Uterus (tissue), 4 donors: Measurements from ENCODE around the gene PARP8. TPM values are rescaled to one million over a fixed set of nuclear protein-coding genes. Genes with fewer than 3 reads are reported as not detected.

Experiments used
- DNase-seq, 2 donors: peaks; one replicate each; pipeline ENCODE4 v3.0.0-alpha.2; 2019 to 2020
- H3K27ac ChIP-seq, 2 donors: fragments of 200-600 bp; sonication (generic); 1 replicate in 1 of 2; 2 replicates in 1 of 2; pipeline ENCODE4 v1.5.1; 2016 to 2018
- H3K27me3 ChIP-seq, 2 donors: fragments of 200-600 bp; sonication (generic); one replicate each; pipeline ENCODE4 v1.5.1; 2018 to 2019; ENCODE audit warnings: control low read depth in 1 of 2
- H3K36me3 ChIP-seq, 2 donors: fragments of 200-600 bp; sonication (generic); one replicate each; pipeline ENCODE4 v1.5.1; 2019; ENCODE audit warnings: control low read depth in 1 of 2
- H3K4me1 ChIP-seq, 2 donors: fragments of 200-600 bp; sonication (generic); one replicate each; pipeline ENCODE4 v1.5.1; 2018 to 2019; ENCODE audit warnings: control low read depth in 1 of 2
- H3K4me3 ChIP-seq, 2 donors: fragments of 200-600 bp; sonication (generic); 1 replicate in 1 of 2; 2 replicates in 1 of 2; pipeline ENCODE4 v1.5.1; 2018 to 2019; ENCODE audit warnings: mild to moderate bottlenecking in 1 of 2
- H3K9me3 ChIP-seq, 2 donors: fragments of 200-600 bp; sonication (generic); one replicate each; pipeline ENCODE4 v1.5.1; 2019; ENCODE audit warnings: control low read depth in 1 of 2
- POLR2A ChIP-seq, 2 donors: fragments of 450-650 bp; IDR thresholded peaks; one replicate each; pipeline ENCODE4 v1.6.1; 2016; ENCODE audit warnings: antibody characterized with exemption in 2 of 2, mild to moderate bottlenecking in 1 of 2, moderate library complexity in 1 of 2
- intact Hi-C: fragments of 100-400 bp; cut with DNase I; formaldehyde crosslinking; loops from one replicate; pipeline ENCODE4 v1.15.1; 2023; ENCODE audit warnings: low total_unique reads
- total RNA-seq, 4 donors: library from RNA; depleted of rRNA in 3 of 4; stranded (reverse); fragments of >200 nt in 3 of 4; gene quantifications; one replicate each; pipeline versions ENCODE4 v1.1.0 to v1.2.4, GENCODE V29; 2014 to 2023
- TF ChIP-seq, protein P1 (sequence below), 4 experiments: fragments of 200-600 bp in 2 of 4; fragments of 450-650 bp in 2 of 4; sonication (generic) in 2 of 4; IDR thresholded peaks; one replicate each; pipeline ENCODE4 v1.5.1; 2016 to 2019; ENCODE audit warnings: antibody characterized with exemption in 4 of 4, mild to moderate bottlenecking in 2 of 4, moderate library complexity in 1 of 4
- donor health status: DM: yes; HTN: yes; CAD: no.

PARP8 gene
- total RNA-seq, 4 donors from 2014 or later, result 2.3 to 23.8 (median 22.9) TPM

DNA sequence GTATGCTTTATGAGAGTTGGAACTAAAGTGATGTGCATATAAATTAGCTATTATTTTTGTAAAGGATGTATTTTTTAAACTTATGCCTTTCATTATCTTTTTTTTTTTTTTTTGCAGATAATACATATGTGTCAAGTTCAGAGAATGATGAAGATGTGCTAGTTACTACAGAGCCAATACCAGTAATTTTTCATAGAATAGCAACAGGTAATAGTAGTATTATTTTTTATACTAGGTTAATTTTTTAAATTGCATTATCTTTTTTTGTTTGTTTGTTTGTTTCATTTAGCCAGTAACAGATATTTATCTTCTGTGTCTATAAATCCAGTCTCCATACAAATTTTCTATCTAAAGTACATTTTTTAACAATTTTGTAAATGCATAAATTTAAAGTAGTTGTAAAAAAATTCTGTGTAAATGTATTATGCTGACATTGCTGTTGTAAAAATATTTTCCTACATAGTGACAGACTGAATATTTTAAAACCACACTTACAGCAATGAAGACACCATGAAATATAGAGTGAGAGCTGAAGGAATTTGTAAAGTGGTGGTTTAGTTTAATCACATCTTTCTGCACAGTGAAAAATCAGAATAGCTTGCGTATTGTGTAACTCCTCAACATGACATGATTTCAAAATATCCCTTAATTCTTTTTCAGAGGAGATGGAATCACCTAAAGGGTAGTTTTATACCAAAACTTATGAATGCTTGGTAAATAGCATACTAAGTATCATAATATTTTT is 93.3 kb downstream of the PARP8 start:
- TF ChIP-seq, protein P1, sequence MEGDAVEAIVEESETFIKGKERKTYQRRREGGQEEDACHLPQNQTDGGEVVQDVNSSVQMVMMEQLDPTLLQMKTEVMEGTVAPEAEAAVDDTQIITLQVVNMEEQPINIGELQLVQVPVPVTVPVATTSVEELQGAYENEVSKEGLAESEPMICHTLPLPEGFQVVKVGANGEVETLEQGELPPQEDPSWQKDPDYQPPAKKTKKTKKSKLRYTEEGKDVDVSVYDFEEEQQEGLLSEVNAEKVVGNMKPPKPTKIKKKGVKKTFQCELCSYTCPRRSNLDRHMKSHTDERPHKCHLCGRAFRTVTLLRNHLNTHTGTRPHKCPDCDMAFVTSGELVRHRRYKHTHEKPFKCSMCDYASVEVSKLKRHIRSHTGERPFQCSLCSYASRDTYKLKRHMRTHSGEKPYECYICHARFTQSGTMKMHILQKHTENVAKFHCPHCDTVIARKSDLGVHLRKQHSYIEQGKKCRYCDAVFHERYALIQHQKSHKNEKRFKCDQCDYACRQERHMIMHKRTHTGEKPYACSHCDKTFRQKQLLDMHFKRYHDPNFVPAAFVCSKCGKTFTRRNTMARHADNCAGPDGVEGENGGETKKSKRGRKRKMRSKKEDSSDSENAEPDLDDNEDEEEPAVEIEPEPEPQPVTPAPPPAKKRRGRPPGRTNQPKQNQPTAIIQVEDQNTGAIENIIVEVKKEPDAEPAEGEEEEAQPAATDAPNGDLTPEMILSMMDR (IDR thresholded peaks at IDR 0.05), result no peak
- no peak for TF ChIP-seq POLR2A (IDR thresholded peaks at IDR 0.05)
- intact Hi-C loops, result no loop called here

DNA sequence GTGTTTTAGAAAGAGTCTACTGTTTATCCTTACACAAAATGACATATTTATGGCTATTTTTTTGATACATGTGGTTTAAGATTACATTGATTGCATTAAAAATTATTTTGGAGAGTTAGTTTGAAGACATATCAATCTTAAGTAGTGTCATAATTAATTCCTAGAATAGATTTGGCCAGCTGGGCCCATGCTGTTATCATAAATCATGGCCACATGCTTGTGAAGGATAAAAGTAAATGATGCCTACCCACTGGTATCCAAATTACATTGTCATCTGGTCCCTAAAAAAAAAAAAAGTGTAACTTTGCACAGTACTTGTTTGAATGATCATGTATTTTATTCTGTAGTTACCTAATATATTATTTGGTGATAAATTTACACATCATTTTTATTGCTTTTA is 96.9 kb downstream of the PARP8 start:
- Histone ChIP-seq H3K27me3 (no peaks in the 10 kb centered on the region), H3K4me1 (no peaks in the 10 kb centered on the region), H3K36me3 (no peaks in the 10 kb centered on the region), H3K27ac (no peak overlapping the region), H3K9me3 (no peaks in the 10 kb centered on the region), H3K4me3 (no peak overlapping the region)
- intact Hi-C loops, result no loop called here
- no peak for DNase-seq
- TF ChIP-seq POLR2A (IDR thresholded peaks at IDR 0.05), result no peak
- TF ChIP-seq, protein P1 (IDR thresholded peaks at IDR 0.05), result no peak

More for the DNA sequence above, 93.3 kb downstream of the PARP8 start:
- H3K27ac ChIP-seq, result no peak overlapping the region
- H3K4me3 ChIP-seq, result no peak overlapping the region
- no peaks in the 10 kb centered on the region for H3K4me1 ChIP-seq
- no peaks in the 10 kb centered on the region for H3K9me3 ChIP-seq
- DNase-seq, result no peak
- no peaks in the 10 kb centered on the region for H3K27me3 ChIP-seq
- H3K36me3 ChIP-seq, result no peaks in the 10 kb centered on the region

DNA sequence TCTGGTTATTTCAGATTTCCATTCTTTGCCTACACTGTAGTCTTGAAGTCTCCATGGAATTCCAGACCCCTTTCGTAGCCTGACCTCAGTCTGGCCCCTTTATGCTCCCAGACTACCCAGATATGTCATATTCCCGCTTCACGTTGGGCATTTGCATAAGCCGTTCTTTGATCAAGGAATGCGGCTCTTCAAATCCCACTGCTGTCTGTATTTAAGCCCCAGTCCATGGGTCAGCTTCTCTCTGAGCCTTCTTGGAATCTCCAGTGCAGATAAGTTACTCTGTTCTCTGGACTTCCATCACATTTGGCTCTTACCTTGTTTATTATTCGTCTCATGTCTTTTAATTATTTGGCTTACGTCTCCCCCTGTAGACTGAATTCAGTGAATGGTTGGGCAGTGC is 97.4 kb downstream of the PARP8 start:
- no peaks in the 10 kb centered on the region for H3K9me3 ChIP-seq
- no peak for TF ChIP-seq POLR2A (IDR thresholded peaks at IDR 0.05)
- TF ChIP-seq, protein P1 (IDR thresholded peaks at IDR 0.05), result no peak
- H3K4me1 ChIP-seq, result no peaks in the 10 kb centered on the region
- no peak for DNase-seq
- no peaks in the 10 kb centered on the region for H3K36me3 ChIP-seq
- no peak overlapping the region for H3K4me3 ChIP-seq
- H3K27ac ChIP-seq, result no peak overlapping the region
- intact Hi-C loops, result no loop called here
- H3K27me3 ChIP-seq, result no peaks in the 10 kb centered on the region

DNA sequence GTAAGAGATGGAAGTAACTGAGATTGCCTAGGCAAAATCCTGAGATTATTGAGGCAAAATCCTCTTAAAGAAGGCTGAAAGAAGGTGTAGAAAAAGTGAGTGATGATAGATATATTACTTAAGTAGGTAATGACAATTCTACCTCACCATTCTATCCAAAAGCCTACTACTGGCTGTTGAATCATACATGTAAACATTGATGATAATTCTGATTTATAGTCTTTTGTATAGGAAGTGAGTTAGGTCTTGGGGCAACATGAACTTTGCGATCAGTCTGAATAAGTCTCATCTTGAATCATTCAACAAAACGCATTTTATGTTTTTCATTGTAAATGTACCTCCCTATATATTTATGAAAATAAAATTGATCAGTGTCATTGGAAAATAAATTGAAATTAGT is 99.6 kb downstream of the PARP8 start:
- Histone ChIP-seq H3K27me3 (no peaks in the 10 kb centered on the region), H3K27ac (no peak overlapping the region), H3K4me1 (no peaks in the 10 kb centered on the region), H3K9me3 (no peaks in the 10 kb centered on the region), H3K4me3 (no peak overlapping the region), H3K36me3 (no peaks in the 10 kb centered on the region)
- no peak for DNase-seq
- intact Hi-C loops, result no loop called here
- TF ChIP-seq POLR2A (IDR thresholded peaks at IDR 0.05), result no peak
- TF ChIP-seq, protein P1 (IDR thresholded peaks at IDR 0.05), result no peak

DNA sequence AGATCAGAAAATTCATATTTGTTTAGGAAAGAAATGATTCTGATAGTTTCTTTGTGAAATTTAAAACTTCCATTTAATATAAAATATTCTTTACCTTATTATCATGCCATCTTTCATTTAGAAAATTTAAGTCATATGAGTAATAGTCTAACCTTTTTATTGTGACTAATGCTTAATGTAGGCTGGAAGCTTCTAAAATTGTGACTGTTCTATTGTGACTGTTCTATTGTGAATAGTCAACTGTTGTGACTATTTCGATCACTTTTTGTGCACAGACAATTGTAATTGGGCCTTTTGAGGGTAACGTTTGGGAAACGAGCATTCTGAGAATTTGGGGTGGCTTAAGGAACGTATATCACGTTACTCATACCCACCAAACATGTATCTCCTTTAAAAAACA is 100.0 kb downstream of the PARP8 start:
- no peak overlapping the region for H3K27ac ChIP-seq
- H3K36me3 ChIP-seq, result no peaks in the 10 kb centered on the region
- intact Hi-C loops, result no loop called here
- TF ChIP-seq, protein P1 (IDR thresholded peaks at IDR 0.05), result no peak
- no peak for TF ChIP-seq POLR2A (IDR thresholded peaks at IDR 0.05)
- no peaks in the 10 kb centered on the region for H3K9me3 ChIP-seq
- H3K4me1 ChIP-seq, result no peaks in the 10 kb centered on the region
- H3K4me3 ChIP-seq, result no peak overlapping the region
- no peak for DNase-seq
- no peaks in the 10 kb centered on the region for H3K27me3 ChIP-seq
